PC-9 (cell line): ENCODE data around the gene MYOM1. TPM values are rescaled to one million over a fixed set of nuclear protein-coding genes. Genes with fewer than 3 reads are reported as not detected.
"Not testable (repeated sequence)": the region's sequence is repeated elsewhere in the genome, so short reads cannot be mapped to it uniquely, and the experiment has no call there.

Source experiments
- BruUV-seq: library from RNA; stranded (reverse); fragments of 400-500 nt; replicated peaks from 2 replicates; lab custom pipeline; 2021; lab: Mats Ljungman, UMichigan
- CTCF ChIA-PET: fragments of 300-600 bp; sonication (Branson Sonifier 250); formaldehyde crosslinking; loops from one replicate; lab custom pipeline; 2022; ENCODE audit warnings: antibody characterized with exemption; lab: Charles Lee
- POLR2A ChIA-PET: fragments of 300-600 bp; sonication (Branson Sonifier 250); formaldehyde crosslinking; loops from one replicate; lab custom pipeline; 2022; ENCODE audit warnings: antibody characterized with exemption; ENCODE audit not compliant: unreplicated experiment; lab: Charles Lee
- DNase-seq, 2 experiments: peaks; one replicate each; pipeline versions ENCODE4 v3.0.0 to v3.0.0-alpha.2; 2015 to 2022; ENCODE audit warnings: mixed read lengths in 1 of 2
- H2AFZ ChIP-seq: fragments of 200-600 bp; sonication (generic); 2 replicates; pipeline ENCODE4 v1.8.1; 2017; ENCODE audit warnings: antibody characterized with exemption
- H3F3A ChIP-seq: fragments of 200-600 bp; sonication (generic); 2 replicates; pipeline ENCODE4 v1.8.1; 2017; ENCODE audit warnings: antibody characterized with exemption, mild to moderate bottlenecking, low read depth; ENCODE audit not compliant: insufficient read depth
- H3K27ac ChIP-seq: fragments of 200-600 bp; sonication (generic); 2 replicates; pipeline ENCODE4 v1.6.1; 2016; ENCODE audit warnings: mixed run types
- H3K27me3 ChIP-seq: fragments of 200-600 bp; sonication (generic); 2 replicates; pipeline ENCODE4 v1.6.1; 2016; ENCODE audit warnings: low read depth, mixed run types; ENCODE audit not compliant: insufficient read depth
- H3K36me3 ChIP-seq: fragments of 200-600 bp; sonication (generic); 2 replicates; pipeline ENCODE4 v1.6.1; 2016; ENCODE audit warnings: low read depth, mixed run types
- H3K4me1 ChIP-seq: fragments of 200-600 bp; sonication (generic); replicated peaks from 2 replicates; pipeline ENCODE4 v1.6.1; 2016; ENCODE audit warnings: mixed run types; ENCODE audit not compliant: insufficient read depth
- H3K4me2 ChIP-seq: fragments of 200-600 bp; sonication (generic); 2 replicates; pipeline ENCODE4 v1.6.1; 2017; ENCODE audit warnings: mixed run types
- H3K4me3 ChIP-seq: fragments of 200-600 bp; sonication (generic); 2 replicates; pipeline ENCODE4 v1.6.1; 2016; ENCODE audit warnings: mixed run types
- H3K79me2 ChIP-seq: fragments of 200-600 bp; sonication (generic); 2 replicates; pipeline ENCODE4 v1.6.1; 2017; ENCODE audit warnings: low read depth, mixed run types
- H3K9me2 ChIP-seq: fragments of 200-600 bp; sonication (generic); 2 replicates; pipeline ENCODE4 v1.8.1; 2017; ENCODE audit warnings: mild to moderate bottlenecking; ENCODE audit not compliant: insufficient read depth
- H3K9me3 ChIP-seq: fragments of 200-600 bp; sonication (generic); 2 replicates; pipeline ENCODE4 v1.8.1; 2016; ENCODE audit warnings: low read depth; ENCODE audit not compliant: insufficient read depth
- H4K20me1 ChIP-seq: fragments of 200-600 bp; sonication (generic); 2 replicates; pipeline ENCODE4 v1.8.1; 2017; ENCODE audit not compliant: insufficient read depth
- EZH2 ChIP-seq: fragments of 200-600 bp; sonication (generic); IDR thresholded peaks from 2 replicates; pipeline ENCODE4 v1.8.0; 2017; ENCODE audit warnings: antibody characterized with exemption, low read depth
- intact Hi-C: fragments of 100-400 bp; cut with micrococcal nuclease; formaldehyde crosslinking; loops from one replicate; pipeline ENCODE4 v1.10.0; 2022; ENCODE audit not compliant: unreplicated experiment
- total RNA-seq: library from RNA; stranded (reverse); gene quantifications from 2 replicates; pipeline ENCODE4 v1.2.3, GENCODE V29; 2021
- TF ChIP-seq, protein P1 (sequence below): fragments of 200-600 bp; sonication (generic); conservative IDR thresholded peaks from 2 replicates; pipeline ENCODE4 v1.6.1; 2017; ENCODE audit warnings: mixed run types, antibody characterized with exemption, mild to moderate bottlenecking, moderate library complexity

The MYOM1 gene
- total RNA-seq, 1 experiment from 2014 or later = 1.3 TPM

DNA sequence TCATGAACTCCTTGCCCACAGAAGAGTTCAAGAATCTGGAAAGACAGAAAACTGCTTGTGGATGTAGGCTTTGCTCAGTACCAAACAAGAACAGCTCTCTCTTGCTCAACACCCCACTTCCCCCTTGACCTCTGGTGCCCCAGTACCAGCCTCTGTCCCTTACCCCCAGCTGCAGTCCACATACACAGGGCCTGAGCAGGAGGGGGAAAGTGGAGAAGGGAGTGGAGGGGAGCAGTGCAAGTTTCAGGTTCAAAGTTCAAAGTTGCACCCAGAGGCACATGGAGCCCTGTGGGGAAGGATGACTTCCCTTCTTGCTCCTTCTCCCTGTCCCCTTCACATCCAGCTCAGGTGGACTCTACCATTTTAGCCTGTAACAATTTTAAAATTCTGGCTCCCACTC, 145.7 kb downstream of the MYOM1 start:
- no peaks in the 10 kb centered on the region for H3K9me3 ChIP-seq
- H4K20me1 ChIP-seq = no peaks in the 10 kb centered on the region
- H3K79me2 ChIP-seq = no peaks in the 10 kb centered on the region
- H3K27me3 ChIP-seq = no peaks in the 10 kb centered on the region
- H3K9me2 ChIP-seq = no peaks in the 10 kb centered on the region
- no peak for DNase-seq
- no peaks in the 10 kb centered on the region for H3F3A ChIP-seq
- no peak overlapping the region for H2AFZ ChIP-seq
- no peaks in the 10 kb centered on the region for H3K36me3 ChIP-seq
- H3K4me1 ChIP-seq = no peaks in the 10 kb centered on the region
- CTCF ChIA-PET = interaction anchor here (0.7 to 1.1 kb wide), 2 partner anchors 11 to 55 kb away, joined by 3 to 4 read pairs; no protein-coding TSS in a partner anchor
- TF ChIP-seq, protein P1, sequence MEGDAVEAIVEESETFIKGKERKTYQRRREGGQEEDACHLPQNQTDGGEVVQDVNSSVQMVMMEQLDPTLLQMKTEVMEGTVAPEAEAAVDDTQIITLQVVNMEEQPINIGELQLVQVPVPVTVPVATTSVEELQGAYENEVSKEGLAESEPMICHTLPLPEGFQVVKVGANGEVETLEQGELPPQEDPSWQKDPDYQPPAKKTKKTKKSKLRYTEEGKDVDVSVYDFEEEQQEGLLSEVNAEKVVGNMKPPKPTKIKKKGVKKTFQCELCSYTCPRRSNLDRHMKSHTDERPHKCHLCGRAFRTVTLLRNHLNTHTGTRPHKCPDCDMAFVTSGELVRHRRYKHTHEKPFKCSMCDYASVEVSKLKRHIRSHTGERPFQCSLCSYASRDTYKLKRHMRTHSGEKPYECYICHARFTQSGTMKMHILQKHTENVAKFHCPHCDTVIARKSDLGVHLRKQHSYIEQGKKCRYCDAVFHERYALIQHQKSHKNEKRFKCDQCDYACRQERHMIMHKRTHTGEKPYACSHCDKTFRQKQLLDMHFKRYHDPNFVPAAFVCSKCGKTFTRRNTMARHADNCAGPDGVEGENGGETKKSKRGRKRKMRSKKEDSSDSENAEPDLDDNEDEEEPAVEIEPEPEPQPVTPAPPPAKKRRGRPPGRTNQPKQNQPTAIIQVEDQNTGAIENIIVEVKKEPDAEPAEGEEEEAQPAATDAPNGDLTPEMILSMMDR = no peak
- TF ChIP-seq EZH2 = no peak
- POLR2A ChIA-PET = no interaction called here
- intact Hi-C loops = no loop called here
- no TSS peak for BruUV-seq
- no peak overlapping the region for H3K4me2 ChIP-seq
- H3K4me3 ChIP-seq = no peak overlapping the region
- no peak overlapping the region for H3K27ac ChIP-seq

DNA sequence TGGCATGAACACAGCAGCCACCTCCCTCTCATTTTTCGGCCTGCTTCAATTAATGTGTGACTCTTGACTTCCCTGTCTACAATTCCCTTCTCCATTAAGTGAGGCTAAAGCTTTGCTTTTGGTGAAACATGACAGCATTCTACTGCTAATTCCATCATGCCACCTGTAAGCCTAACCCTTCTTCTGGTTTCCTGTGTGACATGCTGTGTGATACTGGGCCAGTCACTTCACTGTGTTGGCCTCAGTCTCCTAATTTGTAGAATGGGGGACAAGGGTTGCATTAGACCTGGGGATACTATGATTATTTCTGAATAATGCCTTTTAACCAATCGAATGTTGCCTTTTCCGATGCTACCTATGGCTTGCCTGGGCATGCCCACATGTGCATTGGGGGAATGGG, 146.4 kb downstream of the MYOM1 start:
- H3K9me2 ChIP-seq, BruUV-seq, H3K27ac ChIP-seq, H4K20me1 ChIP-seq, POLR2A ChIA-PET, intact Hi-C loops, H3K4me1 ChIP-seq, H3K36me3 ChIP-seq, H3K4me2 ChIP-seq, DNase-seq, H3K4me3 ChIP-seq, H2AFZ ChIP-seq, H3F3A ChIP-seq, H3K27me3 ChIP-seq, H3K9me3 ChIP-seq, H3K79me2 ChIP-seq: not testable (repeated sequence)
- CTCF ChIA-PET = interaction anchor here (0.6 to 1.1 kb wide), 2 partner anchors 10 to 65 kb away, joined by 3 to 9 read pairs; no protein-coding TSS in a partner anchor

DNA sequence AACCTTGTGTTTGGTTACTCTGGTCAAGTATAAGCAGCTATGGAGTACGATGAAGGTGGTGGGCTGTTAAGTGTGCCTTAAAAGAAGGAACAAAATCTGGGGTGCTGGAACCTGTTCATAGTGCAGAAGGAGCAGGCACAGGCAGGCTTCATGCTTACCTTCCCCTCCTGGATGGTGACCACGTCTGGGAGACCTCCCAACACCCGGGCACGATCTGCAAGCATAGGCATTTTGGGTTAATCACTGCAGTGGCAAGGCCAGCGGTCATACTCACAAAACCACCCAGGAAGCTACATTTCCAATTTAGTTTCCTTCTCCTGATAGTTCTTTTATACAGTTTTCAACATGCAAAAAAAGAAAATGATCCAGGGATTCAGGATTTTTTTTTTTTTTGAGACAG, 148.1 kb downstream of the MYOM1 start:
- intact Hi-C loops = no loop called here
- ChIA-PET CTCF (interaction anchor here (0.6 kb wide), 1 partner anchor 646 kb away, joined by 3 read pairs; no protein-coding TSS in a partner anchor), POLR2A (no interaction called here)
- TF ChIP-seq EZH2 = no peak
- TF ChIP-seq, protein P1 = no peak
- no peaks in the 10 kb centered on the region for H3F3A ChIP-seq
- H3K4me2 ChIP-seq = no peak overlapping the region
- H3K4me1 ChIP-seq = no peaks in the 10 kb centered on the region
- no peaks in the 10 kb centered on the region for H3K36me3 ChIP-seq
- no TSS peak for BruUV-seq
- no peaks in the 10 kb centered on the region for H3K79me2 ChIP-seq
- no peak for DNase-seq
- H3K9me3 ChIP-seq = no peaks in the 10 kb centered on the region
- H2AFZ ChIP-seq = no peak overlapping the region
- no peaks in the 10 kb centered on the region for H3K27me3 ChIP-seq
- H3K4me3 ChIP-seq = no peak overlapping the region
- no peaks in the 10 kb centered on the region for H4K20me1 ChIP-seq
- no peak overlapping the region for H3K27ac ChIP-seq
- no peaks in the 10 kb centered on the region for H3K9me2 ChIP-seq
